Measurements from ENCODE around the gene TUBA3C.
"Not testable (repeated sequence)": the region's sequence is repeated elsewhere in the genome, so short reads cannot be mapped to it uniquely, and the experiment has no call there.

TUBA3C gene

DNA sequence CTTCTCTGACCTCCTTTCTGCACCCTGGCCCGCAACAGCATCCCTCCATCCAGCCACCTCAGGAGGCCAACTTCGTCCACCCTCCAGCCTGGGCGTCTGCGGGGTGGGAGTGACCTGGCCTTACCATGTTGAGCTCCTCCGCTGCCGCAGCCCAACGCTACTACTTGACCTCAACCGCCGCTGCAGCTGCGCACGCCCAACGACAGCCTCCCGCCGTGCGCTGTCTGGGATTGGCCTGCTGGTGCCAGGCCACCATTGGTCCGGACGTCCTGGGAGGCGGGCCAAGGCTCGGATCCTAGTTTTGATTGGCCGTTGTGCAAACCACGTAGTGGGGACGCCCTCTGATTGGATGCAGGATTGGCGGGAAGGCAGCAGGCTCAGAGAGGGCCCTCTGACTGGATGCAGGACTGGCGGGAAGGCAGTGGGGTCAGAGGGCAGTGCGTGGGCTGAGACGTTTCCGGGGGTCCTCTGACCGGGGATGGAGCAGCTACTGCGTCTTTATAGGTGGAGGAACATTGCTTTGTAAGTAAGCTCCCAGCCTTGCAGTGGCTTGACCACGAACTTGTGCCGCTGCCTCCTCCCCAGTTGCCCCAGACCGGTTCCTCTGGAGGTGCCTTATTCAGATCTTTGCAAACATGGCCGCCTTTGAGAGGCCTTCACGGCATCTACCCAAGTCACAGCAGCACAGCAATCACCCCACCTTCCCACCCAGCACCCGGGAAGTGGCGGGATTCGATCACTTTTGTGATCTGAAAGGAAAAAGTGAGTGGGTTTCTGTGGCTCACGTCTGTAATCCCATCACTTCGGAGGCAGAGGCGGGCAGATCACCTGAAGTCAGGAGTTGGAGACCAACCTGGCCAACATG lies at the start of gene TUBA3C:
TSS of gene TUBA3C (minus strand) at position 204 of the 865 bp plus-strand sequence. CDS start at position 127, 77 bp downstream.
- no peak for DNase-seq

- not testable (repeated sequence) for DNase-seq
Observed at GRCh38 chr13:19207413-19207812, 25.8 kb upstream of the TUBA3C start.

- DNase-seq: not testable (repeated sequence)
Observed at GRCh38 chr13:19192622-19193021, 11.0 kb upstream of the TUBA3C start.

GRCh38 chr13:19189911-19190310 lies 8.3 kb upstream of the TUBA3C start:
- DNase-seq: not testable (repeated sequence)

DNA sequence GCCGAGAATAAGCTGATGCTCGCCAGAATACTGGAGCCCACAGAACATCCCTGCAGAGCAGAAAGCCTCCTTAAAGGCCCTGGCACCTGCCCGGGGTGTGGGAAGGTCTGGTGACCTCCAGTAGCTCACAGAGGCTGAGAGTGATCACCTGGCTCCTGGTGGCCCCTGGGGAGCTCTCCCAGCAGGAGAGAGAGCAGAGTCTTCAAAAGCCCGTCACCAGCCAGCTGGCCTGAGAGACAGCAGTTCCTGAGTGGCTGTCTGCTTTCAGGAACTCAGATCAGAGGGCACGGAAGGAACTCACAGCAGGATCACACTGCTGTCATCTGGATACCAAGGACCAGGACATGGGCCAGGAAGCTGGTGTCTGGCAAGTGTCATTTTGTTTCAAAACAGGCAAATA lies 7.7 kb upstream of the TUBA3C start:
- not testable (repeated sequence) for DNase-seq

DNA sequence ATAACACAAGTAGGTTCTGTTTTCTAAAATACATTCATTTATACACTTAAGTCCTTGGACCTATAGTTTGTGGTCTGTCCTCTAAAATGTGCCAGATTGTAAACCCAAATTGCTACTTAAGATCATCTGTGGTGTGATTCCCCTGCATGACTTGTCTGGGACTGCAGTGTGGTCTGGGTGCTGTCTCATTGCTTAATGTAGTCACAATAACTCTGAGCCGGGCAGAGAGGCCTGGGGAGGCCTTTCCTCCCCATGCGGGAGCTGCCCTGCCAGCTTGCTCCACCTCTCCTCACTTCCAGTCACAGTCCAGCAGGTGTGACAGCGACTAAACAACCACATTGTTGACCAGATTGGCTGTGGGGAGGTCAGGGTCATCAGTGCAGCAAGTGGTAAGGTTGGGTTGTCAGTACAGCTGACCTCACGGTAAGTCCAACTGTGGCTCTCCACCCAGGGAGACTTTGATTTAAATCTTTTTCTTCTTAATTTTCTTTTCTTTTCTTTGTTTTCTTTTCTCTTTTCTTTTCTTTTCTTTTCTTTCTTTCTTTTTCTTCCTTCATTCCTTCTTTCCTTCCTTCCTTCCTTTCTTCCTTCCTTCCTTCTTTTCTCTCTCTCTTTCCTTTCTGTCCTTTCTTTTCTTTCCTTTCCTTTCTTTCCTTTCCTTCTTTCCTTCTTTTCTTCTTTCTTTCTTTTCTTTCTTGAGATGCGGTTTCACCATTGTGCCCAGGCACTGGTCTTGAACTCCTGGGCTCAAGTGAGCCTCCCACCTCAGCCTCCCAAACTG lies 4.4 kb upstream of the TUBA3C start:
- no peak for DNase-seq

DNA sequence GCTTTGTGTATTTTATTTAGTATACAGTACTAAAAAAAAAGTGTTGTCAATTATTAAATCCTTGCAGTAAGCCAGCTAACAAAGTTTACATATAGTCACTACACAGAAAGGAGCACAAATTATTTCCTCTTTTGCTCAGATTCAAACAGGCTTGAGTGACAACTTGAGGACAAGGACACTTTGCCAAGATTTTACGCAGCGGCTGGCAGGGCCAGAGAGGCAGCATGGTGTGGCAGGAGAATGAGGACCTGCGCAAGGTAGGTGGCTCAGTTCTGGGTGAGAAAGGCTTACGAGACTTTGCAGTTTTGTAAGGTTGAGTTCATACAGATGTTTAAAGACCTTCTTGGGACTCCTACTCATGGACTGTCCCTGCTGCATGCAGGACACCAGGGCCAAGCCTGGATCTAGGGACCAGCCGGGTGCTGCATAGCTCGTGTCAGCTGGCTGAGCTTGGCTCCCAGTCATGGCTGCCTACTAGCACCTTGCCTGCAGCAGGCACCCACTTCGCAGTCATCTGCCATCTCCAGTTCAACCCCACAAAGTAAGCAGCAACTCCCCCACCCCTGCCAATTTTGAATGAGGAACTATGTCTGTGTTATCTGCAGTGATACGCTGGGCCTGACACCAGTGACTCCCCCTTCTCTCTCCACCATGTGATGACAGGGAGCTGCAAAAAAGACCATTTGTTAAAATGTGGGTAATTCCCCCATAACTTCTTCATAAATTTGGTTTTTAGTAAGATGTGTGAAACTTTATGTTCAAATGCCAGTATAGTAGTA lies 3.7 kb upstream of the TUBA3C start:
- DNase-seq: no peak

GRCh38 chr13:19184176-19184575 lies 2.6 kb upstream of the TUBA3C start:
- no peak for DNase-seq

DNA sequence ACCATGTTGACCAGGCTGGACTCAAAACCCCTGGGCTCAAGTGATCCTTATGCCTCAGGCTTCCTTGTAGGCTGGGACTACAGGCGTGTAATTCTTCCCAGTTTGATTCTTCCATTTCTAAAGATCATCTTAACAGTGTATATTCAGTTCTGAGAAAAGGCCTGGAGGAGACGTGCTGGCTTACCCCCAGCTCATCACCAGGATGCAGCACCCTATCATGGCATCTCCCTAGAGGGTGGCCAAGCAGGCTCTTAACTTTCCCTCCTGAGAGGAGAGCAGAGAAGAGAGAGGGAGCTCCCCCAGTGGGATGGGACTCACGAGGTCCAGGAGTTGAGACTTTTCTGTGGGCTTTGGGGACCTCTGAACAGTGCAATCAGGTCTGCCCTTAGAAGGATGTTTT lies 2.1 kb upstream of the TUBA3C start:
- no peak for DNase-seq

DNA sequence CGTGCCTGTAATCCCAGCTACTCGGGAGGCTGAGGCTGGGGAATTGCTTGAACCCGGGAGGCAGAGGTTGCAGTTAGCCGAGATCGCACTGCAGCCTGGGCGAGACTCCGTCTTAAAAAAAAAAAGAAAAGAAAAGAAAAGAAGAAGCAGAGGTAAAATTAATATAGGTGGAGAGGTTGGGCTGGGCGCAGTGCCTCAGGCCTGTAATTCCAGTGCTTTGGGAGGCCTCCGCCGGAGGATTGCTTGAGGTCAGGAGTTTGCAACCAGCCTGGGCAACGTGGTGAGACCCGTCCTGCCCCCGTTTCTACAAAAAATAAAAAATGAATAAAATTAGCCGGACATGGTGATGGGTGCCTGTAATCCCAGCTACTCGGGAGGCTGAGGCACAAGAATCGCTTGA lies 912 bp upstream of the TUBA3C start:
- no peak for DNase-seq

GRCh38 chr13:19181021-19181620 lies 503 bp downstream of the TUBA3C start:
- no peak for DNase-seq

DNA sequence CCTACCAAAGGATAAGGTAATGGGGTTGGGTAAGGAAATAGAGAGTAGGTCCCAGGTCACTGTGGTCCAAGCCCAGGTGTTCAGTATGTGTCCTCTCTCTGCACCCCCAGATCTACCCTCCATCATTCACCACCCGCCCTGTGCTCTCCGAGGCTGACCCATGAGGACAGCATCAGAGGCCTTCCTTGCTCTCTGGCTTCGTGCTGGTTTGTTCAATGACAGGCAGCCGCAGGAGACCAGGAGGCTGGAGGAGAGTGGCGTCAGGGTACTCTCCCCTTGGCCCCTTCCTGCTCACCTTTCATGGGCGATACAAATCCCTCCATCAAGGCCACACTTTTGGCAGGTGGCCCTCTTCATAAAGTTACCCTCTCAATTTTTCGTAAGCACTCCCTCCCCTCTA lies 1.7 kb downstream of the TUBA3C start:
- no peak for DNase-seq

GRCh38 chr13:19178901-19179593 lies 2.6 kb downstream of the TUBA3C start:
- no peak for DNase-seq

DNA sequence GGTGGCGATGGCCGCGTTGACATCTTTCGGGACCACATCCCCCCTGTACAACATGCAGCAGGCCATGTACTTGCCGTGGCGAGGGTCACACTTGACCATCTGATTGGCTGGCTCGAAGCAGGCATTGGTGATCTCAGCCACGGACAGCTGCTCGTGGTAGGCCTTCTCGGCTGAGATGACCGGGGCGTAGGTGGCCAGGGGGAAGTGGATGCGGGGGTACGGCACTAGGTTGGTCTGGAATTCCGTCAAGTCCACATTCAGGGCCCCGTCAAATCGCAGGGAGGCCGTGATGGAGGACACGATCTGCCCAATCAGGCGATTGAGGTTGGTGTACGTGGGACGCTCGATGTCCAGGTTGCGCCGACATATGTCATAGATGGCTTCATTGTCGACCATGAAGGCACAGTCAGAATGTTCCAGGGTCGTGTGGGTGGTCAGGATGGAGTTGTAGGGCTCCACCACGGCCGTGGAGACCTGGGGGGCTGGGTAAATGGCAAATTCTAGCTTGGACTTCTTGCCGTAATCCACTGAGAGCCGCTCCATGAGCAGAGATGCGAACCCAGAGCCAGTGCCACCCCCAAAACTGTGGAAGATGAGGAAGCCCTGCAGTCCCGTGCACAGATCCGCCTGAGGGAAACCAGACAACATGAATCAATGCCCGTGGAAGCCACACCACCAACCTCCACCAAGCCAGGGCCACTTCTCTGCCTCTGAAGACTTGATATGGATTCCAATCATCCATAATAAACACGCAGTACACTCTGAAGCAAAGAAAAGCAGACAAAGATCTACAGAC lies 4.4 kb downstream of the TUBA3C start:
- not testable (repeated sequence) for DNase-seq

- DNase-seq: no peak
Observed at GRCh38 chr13:19173752-19174151, 7.9 kb downstream of the TUBA3C start.

- no peak for DNase-seq
Observed at GRCh38 chr13:19172647-19173030, 9.0 kb downstream of the TUBA3C start.

DNA sequence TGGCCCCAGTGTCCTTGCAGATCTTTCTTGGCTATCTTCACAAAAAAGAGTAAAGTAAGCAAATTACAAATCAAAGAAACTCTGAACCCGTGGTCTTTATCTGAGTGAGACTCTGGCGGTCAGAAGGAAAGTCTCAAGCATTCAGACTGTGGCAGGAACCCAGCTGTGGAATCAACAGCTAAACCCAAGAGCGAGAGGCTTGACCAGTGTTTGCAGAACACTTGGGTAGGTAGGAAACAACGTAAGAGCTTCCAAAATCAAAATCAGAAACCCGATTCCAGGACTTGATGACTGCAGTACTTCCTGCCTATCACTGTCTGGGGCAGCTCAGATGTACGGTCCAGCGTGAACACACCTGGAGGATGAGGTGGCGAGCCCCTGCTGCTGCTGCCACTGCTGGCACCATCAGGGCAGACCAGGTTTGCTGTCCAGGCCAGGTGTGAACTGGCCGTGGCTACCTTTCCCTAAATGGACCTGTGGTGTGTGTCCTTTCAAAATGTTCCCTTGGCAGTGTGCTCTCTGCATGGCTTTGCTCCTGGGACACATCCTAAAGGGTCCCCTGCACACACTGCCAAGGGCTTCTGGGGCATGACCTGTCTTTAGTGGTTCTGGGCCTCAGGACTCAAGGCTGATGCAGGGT lies 9.5 kb downstream of the TUBA3C start:
- no peak for DNase-seq

GRCh38 chr13:19171563-19171962 lies 10.1 kb downstream of the TUBA3C start:
- no peak for DNase-seq

GRCh38 chr13:19169991-19170390 lies 11.6 kb downstream of the TUBA3C start:
- no peak for DNase-seq

GRCh38 chr13:19169496-19169895 lies 12.1 kb downstream of the TUBA3C start:
- no peak for DNase-seq

DNA sequence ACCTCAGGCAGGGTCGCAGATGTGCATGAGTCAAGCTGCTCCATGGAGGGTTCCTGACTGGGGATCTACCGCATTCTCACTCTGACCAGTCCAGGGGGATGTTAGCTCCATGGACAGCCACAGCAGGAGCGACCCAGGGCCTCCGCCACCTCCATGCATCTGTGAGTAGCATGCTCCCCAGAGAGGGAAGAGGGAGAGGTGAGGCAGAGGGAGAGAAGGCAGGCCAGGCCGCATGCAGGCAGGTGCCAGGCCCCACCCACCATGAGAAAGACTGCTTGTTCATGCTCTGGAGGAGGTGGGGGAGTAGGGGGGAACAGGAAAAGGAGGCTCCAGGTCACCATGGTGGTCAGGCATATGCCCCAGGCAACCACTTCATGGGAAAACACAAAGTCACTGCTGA lies 20.3 kb downstream of the TUBA3C start:
- no peak for DNase-seq
